ENCODE data around the gene FAM20C. TPM values are rescaled to one million over a fixed set of nuclear protein-coding genes. Genes with fewer than 3 reads are reported as not detected.
A peak's percentile ranks its signal among the peaks of the same experiment; 100 is the strongest.

The FAM20C gene
- polyA plus RNA-seq, 1 experiment = 32.5 TPM

DNA sequence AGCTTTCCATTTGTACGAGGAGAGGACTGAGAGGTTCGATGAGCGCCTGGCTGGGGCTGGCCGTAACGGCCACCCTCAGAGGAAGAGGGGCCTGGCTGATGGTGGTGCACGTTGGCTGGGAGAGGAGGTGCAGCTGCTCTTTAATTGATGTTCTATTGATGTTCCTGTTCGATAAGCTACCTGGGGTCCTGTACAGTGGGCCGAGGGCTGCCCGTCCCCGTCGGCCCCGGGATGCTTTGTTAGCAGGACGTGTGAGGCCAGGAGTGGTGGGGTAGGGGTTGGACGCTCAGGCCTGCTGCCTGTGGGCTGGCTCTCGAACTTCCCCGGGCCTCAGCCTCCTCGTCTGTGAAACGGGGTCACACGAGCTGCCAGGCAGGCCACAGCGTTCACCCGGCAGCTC lies 25.4 kb downstream of the FAM20C start:
- ChIA-PET CTCF (interaction anchor here (0.9 kb wide), 1 partner anchor 153 kb away, joined by 3 read pairs; no protein-coding TSS in a partner anchor), POLR2A (no interaction called here)
- peaks cover 25% of the 10 kb centered on the region for H3K36me3 ChIP-seq (ENCODE audit: control insufficient read depth, insufficient read depth, low read length)
- TF ChIP-seq, protein P1, sequence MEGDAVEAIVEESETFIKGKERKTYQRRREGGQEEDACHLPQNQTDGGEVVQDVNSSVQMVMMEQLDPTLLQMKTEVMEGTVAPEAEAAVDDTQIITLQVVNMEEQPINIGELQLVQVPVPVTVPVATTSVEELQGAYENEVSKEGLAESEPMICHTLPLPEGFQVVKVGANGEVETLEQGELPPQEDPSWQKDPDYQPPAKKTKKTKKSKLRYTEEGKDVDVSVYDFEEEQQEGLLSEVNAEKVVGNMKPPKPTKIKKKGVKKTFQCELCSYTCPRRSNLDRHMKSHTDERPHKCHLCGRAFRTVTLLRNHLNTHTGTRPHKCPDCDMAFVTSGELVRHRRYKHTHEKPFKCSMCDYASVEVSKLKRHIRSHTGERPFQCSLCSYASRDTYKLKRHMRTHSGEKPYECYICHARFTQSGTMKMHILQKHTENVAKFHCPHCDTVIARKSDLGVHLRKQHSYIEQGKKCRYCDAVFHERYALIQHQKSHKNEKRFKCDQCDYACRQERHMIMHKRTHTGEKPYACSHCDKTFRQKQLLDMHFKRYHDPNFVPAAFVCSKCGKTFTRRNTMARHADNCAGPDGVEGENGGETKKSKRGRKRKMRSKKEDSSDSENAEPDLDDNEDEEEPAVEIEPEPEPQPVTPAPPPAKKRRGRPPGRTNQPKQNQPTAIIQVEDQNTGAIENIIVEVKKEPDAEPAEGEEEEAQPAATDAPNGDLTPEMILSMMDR (IDR thresholded peaks at IDR 0.05; ENCODE audit: insufficient read depth, low read depth, low read length) = no peak
- no peak for DNase-seq (ENCODE audit: low read depth)
- no peaks in the 10 kb centered on the region for H3K27me3 ChIP-seq (ENCODE audit: control insufficient read depth, insufficient read depth, low read length)
- no peak overlapping the region for H3K4me3 ChIP-seq (ENCODE audit: low read depth, low read length)

DNA sequence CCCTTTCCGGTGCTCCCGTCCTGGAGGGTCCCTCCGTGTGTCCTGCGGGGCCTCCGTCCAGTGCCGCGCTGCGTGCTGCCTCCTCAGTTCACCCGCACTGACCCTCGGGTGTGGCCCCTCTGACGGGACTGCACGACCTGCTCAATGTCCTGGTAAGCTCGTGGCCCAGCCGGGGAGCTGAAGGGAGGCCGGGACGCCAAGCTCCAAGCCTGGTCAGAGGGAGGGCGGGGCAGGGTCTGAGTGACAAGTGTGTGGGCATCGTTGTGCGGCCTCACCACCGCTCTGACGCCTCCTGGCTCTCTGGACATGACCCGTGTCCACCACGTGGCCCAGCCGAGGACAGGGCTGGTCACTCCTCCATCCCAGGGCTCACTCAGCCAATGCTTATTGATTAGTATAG lies 25.9 kb downstream of the FAM20C start:
- no peak overlapping the region for H3K4me3 ChIP-seq (ENCODE audit: low read depth, low read length)
- POLR2A ChIA-PET = no interaction called here
- no peaks in the 10 kb centered on the region for H3K27me3 ChIP-seq (ENCODE audit: control insufficient read depth, insufficient read depth, low read length)
- TF ChIP-seq, protein P1 (IDR thresholded peaks at IDR 0.05; ENCODE audit: insufficient read depth, low read depth, low read length) = no peak
- no peak for DNase-seq (ENCODE audit: low read depth)
- peaks cover 28% of the 10 kb centered on the region for H3K36me3 ChIP-seq (ENCODE audit: control insufficient read depth, insufficient read depth, low read length)
- CTCF ChIA-PET = interaction anchor here (0.9 kb wide), 1 partner anchor 46 kb away, joined by 4 read pairs; no protein-coding TSS in a partner anchor

DNA sequence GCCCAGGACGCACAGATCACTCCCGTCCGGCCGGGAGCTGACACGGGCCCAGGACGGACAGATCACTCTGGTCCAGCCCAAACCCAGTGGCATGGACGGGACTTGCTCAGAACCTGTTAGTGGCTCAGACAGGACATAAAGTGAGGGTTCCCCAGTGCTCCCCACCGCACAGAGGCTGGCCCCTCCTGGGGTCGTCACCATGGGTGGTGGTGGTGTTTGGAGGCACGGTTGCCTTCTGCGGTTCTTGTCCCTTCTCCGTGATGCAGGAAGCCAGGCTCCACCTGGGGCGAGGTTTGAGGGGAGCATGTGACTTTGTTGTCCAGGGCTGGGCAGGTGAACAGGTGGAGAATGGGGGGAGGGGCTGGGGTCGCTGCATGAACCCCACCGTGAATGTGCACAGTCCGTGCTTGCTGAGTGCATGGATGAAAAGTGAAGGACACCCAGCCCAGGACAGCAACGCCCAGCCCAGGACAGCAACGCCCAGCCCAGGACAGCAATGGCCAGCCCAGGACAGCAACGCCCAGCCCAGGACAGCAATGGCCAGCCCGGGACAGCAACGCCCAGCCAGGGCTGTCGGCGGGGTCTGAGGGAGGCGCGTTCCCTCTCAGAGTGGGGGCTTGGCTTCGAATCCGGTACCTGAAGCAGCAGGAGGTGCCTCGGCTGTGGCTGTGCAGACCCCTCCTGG lies 26.7 kb downstream of the FAM20C start:
- TF ChIP-seq, protein P1 (IDR thresholded peaks at IDR 0.05; ENCODE audit: insufficient read depth, low read depth, low read length) = no peak
- Histone ChIP-seq H3K36me3 (ENCODE audit: control insufficient read depth, insufficient read depth, low read length) (peaks cover 30% of the 10 kb centered on the region), H3K27me3 (ENCODE audit: control insufficient read depth, insufficient read depth, low read length) (no peaks in the 10 kb centered on the region), H3K4me3 (ENCODE audit: low read depth, low read length) (no peak overlapping the region)
- CTCF ChIA-PET = interaction anchor here (0.9 kb wide), 1 partner anchor 45 kb away, joined by 4 read pairs; no protein-coding TSS in a partner anchor
- POLR2A ChIA-PET = no interaction called here
- no peak for DNase-seq (ENCODE audit: low read depth)

DNA sequence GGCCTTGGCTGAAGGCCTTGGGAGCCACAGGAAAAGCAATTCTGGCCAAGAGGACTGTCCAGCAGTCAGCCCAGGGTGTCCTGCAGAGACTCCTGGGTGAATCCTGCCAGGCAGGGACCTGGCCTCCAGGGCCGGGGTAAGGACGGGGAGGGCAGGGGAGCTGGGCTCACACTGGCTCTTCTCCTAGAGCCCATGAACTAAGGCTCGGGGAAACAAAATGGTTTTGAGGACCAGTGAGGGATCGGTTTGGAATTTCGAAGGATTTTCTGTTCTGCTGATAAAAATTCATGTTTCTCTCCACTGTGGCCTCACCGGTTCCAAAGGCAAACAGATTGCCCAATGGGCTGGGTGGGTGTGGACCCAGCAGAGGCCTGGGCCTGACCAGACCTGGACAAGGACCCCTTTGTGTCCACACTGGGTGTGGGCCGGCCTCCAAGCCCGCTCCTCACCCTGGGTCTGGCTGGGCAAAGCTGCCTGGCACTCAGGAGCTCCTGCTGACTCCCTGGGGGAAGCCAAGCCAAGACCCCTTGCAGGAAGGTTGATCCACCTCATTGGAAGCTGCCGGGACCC lies 27.3 kb downstream of the FAM20C start:
- H3K4me3 ChIP-seq (ENCODE audit: low read depth, low read length) = no peak overlapping the region
- DNase-seq (ENCODE audit: low read depth) = no peak
- H3K36me3 ChIP-seq (ENCODE audit: control insufficient read depth, insufficient read depth, low read length) = peaks cover 28% of the 10 kb centered on the region
- no peaks in the 10 kb centered on the region for H3K27me3 ChIP-seq (ENCODE audit: control insufficient read depth, insufficient read depth, low read length)
- TF ChIP-seq, protein P1 (IDR thresholded peaks at IDR 0.05; ENCODE audit: insufficient read depth, low read depth, low read length) = no peak
- POLR2A ChIA-PET = no interaction called here
- CTCF ChIA-PET = interaction anchor here (1.1 kb wide), 1 partner anchor 10 kb away, joined by 4 read pairs; no protein-coding TSS in a partner anchor

DNA sequence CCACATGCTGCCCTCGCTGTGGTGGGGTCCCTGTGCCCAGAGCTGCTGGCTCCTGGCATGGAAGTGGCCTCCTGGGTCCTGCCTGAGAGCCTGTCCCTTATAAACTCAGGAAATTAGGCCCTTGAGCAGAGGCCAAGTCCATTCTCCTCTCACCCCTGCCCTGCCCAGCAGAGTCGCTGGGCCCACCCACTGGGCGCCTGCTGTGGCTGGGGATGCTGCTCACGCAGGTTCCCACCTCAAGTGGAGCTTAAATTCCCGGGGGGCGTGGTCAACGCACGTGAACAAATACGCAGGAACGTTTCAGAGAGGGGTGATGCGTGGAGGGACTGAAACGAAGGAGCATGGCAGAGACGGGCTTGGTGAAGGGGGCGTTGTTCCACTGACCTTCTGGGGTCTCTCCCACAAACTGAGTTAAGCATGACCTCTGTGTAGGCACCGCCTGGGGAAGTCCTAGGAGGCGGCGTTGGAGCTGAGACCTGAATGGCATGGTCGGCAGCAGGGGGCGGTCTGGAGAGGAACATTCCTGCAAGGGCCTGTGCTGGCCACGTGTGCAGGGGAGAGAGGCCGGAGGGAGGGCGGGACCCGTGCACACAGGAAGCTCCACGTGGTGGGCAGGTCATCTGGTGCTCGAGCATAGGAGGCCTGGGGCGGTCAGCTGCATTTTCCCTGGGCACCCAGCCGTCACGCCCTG lies 27.9 kb downstream of the FAM20C start:
- POLR2A ChIA-PET = no interaction called here

More for the DNA sequence above, 27.9 kb downstream of the FAM20C start:
- DNase-seq (ENCODE audit: low read depth) = no peak
- TF ChIP-seq, protein P1 (IDR thresholded peaks at IDR 0.05; ENCODE audit: insufficient read depth, low read depth, low read length) = peak; percentile 46
- CTCF ChIA-PET = interaction anchor here (0.9 to 1.1 kb wide), 2 partner anchors 9 to 10 kb away, joined by 3 to 4 read pairs; no protein-coding TSS in a partner anchor
- Histone ChIP-seq H3K27me3 (ENCODE audit: control insufficient read depth, insufficient read depth, low read length) (no peaks in the 10 kb centered on the region), H3K36me3 (ENCODE audit: control insufficient read depth, insufficient read depth, low read length) (peaks cover 26% of the 10 kb centered on the region), H3K4me3 (ENCODE audit: low read depth, low read length) (no peak overlapping the region)

Measured in BJ (cell line).